Natural killer cell (primary cell): ENCODE data around the gene MDGA2. TPM values are rescaled to one million over a fixed set of nuclear protein-coding genes. Genes with fewer than 3 reads are reported as not detected.

Source experiments
- ATAC-seq, 3 donors: fragments of 150-1000 bp in 2 of 3; fragments of 200-7000 bp in 1 of 3; cut with Tn5 transposase; 1 replicate in 1 of 3; 2 replicates in 2 of 3; pipeline ENCODE4 v1.10.0; 2021; ENCODE audit warnings: mild to moderate bottlenecking in 2 of 3, moderate library complexity in 2 of 3
- DNase-seq, 2 donors: peaks; one replicate each; pipeline versions ENCODE4 v3.0.0 to v3.0.0-alpha.2; 2013 to 2021; ENCODE audit warnings: mixed read lengths in 1 of 2
- H3K27ac ChIP-seq: one replicate; pipeline ENCODE4 v1.5.1; 2013; ENCODE audit warnings: mild to moderate bottlenecking, low read length
- H3K27me3 ChIP-seq: one replicate; pipeline ENCODE4 v1.6.1; 2013; ENCODE audit warnings: low read length; ENCODE audit not compliant: control insufficient read depth, insufficient read depth
- H3K36me3 ChIP-seq: one replicate; pipeline ENCODE4 v1.6.1; 2013; ENCODE audit warnings: low read length; ENCODE audit not compliant: control insufficient read depth, insufficient read depth
- H3K4me1 ChIP-seq: one replicate; pipeline ENCODE4 v1.6.1; 2013; ENCODE audit warnings: low read length; ENCODE audit not compliant: control insufficient read depth, insufficient read depth
- H3K4me3 ChIP-seq: one replicate; pipeline ENCODE4 v1.5.1; 2013; ENCODE audit warnings: low read length
- H3K9me3 ChIP-seq: one replicate; pipeline ENCODE4 v1.6.1; 2013; ENCODE audit warnings: low read length; ENCODE audit not compliant: control insufficient read depth, insufficient read depth
- H3K27ac Mint-ChIP-seq, 2 donors: one replicate each; pipeline ENCODE4 v1.8.0; 2022; ENCODE audit warnings: mild to moderate bottlenecking in 2 of 2, mixed read lengths in 2 of 2, moderate library complexity in 1 of 2
- H3K27me3 Mint-ChIP-seq, 2 donors: one replicate each; pipeline ENCODE4 v1.8.0; 2022; ENCODE audit warnings: low read depth in 2 of 2, mixed read lengths in 2 of 2
- H3K36me3 Mint-ChIP-seq: one replicate; pipeline ENCODE4 v1.8.0; 2022; ENCODE audit warnings: mixed read lengths
- H3K4me1 Mint-ChIP-seq, 2 donors: one replicate each; pipeline ENCODE4 v1.8.0; 2022; ENCODE audit warnings: mixed read lengths in 2 of 2
- H3K4me3 Mint-ChIP-seq: one replicate; pipeline ENCODE4 v1.8.0; 2022; ENCODE audit warnings: mild to moderate bottlenecking, moderate library complexity, mixed read lengths
- H3K9me3 Mint-ChIP-seq, 2 donors: one replicate each; pipeline ENCODE4 v1.8.0; 2022; ENCODE audit warnings: mixed read lengths in 2 of 2
- CTCF ChIP-seq: fragments of 200-600 bp; IDR thresholded peaks from one replicate; pipeline ENCODE4 v1.8.0; 2022; ENCODE audit warnings: antibody characterized with exemption
- WGBS: methylation state at CpG from one replicate; pipeline ENCODE4 v1.1.7; 2013; ENCODE audit warnings: missing lambda C conversion rate; ENCODE audit not compliant: insufficient coverage; 5-methylcytosine and 5-hydroxymethylcytosine counted together
- intact Hi-C: fragments of 100-400 bp; cut with micrococcal nuclease; formaldehyde crosslinking; loops from one replicate; pipeline ENCODE4 v1.14.2; 2022
- total RNA-seq, 4 donors: library from RNA; stranded (reverse); fragments of 120-200 nt in 1 of 4; gene quantifications; one replicate each; pipeline versions ENCODE4 v1.2.3 to v1.2.4, GENCODE V29; 2013 to 2022

The MDGA2 gene
- total RNA-seq, 3 donors from 2014 or later (not counting 1 experiment from before 2014, with no cell fraction given): not detected

- WGBS: 83% methylated on average over 1 of the region's 3 CpGs
- intact Hi-C loops: no loop called here
- Histone ChIP-seq H3K4me1 (no peaks in the 10 kb centered on the region), H3K9me3 (no peaks in the 10 kb centered on the region), H3K4me3 (no peak overlapping the region), H3K27ac (no peak overlapping the region), H3K27me3 (no peaks in the 10 kb centered on the region), H3K36me3 (no peaks in the 10 kb centered on the region)
- H3K27ac Mint-ChIP-seq: no peak overlapping the region
- peaks cover 11% of the 10 kb centered on the region for H3K36me3 Mint-ChIP-seq
- TF ChIP-seq CTCF: no peak
- no peaks in the 10 kb centered on the region for H3K4me1 Mint-ChIP-seq
- no peaks in the 10 kb centered on the region for H3K27me3 Mint-ChIP-seq
- DNase-seq (no peak), ATAC-seq (no peak)
- no peak overlapping the region for H3K4me3 Mint-ChIP-seq
- H3K9me3 Mint-ChIP-seq: peaks cover 8 to 10% of the 10 kb centered on the region in 2 donors
Measured at GRCh38 chr14:47060050-47060449, 615.4 kb downstream of the MDGA2 start.

- peaks cover 6% of the 10 kb centered on the region for H3K36me3 Mint-ChIP-seq
- H3K4me3 ChIP-seq: no peak overlapping the region
- ATAC-seq: no peak
- H3K36me3 ChIP-seq: no peaks in the 10 kb centered on the region
- DNase-seq: no peak
- TF ChIP-seq CTCF: no peak
- H3K27me3 Mint-ChIP-seq: no peaks in the 10 kb centered on the region
- H3K4me1 ChIP-seq: no peaks in the 10 kb centered on the region
- peaks cover 11 to 21% of the 10 kb centered on the region in 2 donors for H3K9me3 Mint-ChIP-seq
- intact Hi-C loops: no loop called here
- H3K27ac ChIP-seq: no peak overlapping the region
- H3K27me3 ChIP-seq: no peaks in the 10 kb centered on the region
- H3K9me3 ChIP-seq: no peaks in the 10 kb centered on the region
- H3K4me1 Mint-ChIP-seq: no peaks in the 10 kb centered on the region
- no peak overlapping the region for H3K4me3 Mint-ChIP-seq
- no peak overlapping the region for H3K27ac Mint-ChIP-seq
Measured at GRCh38 chr14:47057364-47057763, 618.0 kb downstream of the MDGA2 start.

- no peak for ATAC-seq
- H3K4me3 Mint-ChIP-seq: no peak overlapping the region
- no peaks in the 10 kb centered on the region for H3K27me3 ChIP-seq
- H3K36me3 ChIP-seq: no peaks in the 10 kb centered on the region
- intact Hi-C loops: no loop called here
- H3K36me3 Mint-ChIP-seq: no peaks in the 10 kb centered on the region
- no peak overlapping the region for H3K27ac ChIP-seq
- H3K4me3 ChIP-seq: no peak overlapping the region
- H3K27ac Mint-ChIP-seq: no peak overlapping the region
- 100% methylated on average over 1 of the region's 1 CpG for WGBS
- no peaks in the 10 kb centered on the region for H3K4me1 ChIP-seq
- H3K27me3 Mint-ChIP-seq: no peaks in the 10 kb centered on the region
- H3K4me1 Mint-ChIP-seq: no peaks in the 10 kb centered on the region
- no peak for DNase-seq
- H3K9me3 ChIP-seq: no peaks in the 10 kb centered on the region
- no peak for TF ChIP-seq CTCF
- peaks cover 9 to 14% of the 10 kb centered on the region in 2 donors for H3K9me3 Mint-ChIP-seq
Measured at GRCh38 chr14:47044841-47045240, 630.6 kb downstream of the MDGA2 start.

- Histone ChIP-seq H3K4me1 (no peaks in the 10 kb centered on the region), H3K27me3 (no peaks in the 10 kb centered on the region), H3K4me3 (no peak overlapping the region), H3K27ac (no peak overlapping the region), H3K36me3 (no peaks in the 10 kb centered on the region), H3K9me3 (no peaks in the 10 kb centered on the region)
- H3K36me3 Mint-ChIP-seq: no peaks in the 10 kb centered on the region
- no peaks in the 10 kb centered on the region for H3K27me3 Mint-ChIP-seq
- no peaks in the 10 kb centered on the region for H3K4me1 Mint-ChIP-seq
- ATAC-seq (no peak), DNase-seq (no peak)
- H3K9me3 Mint-ChIP-seq: peaks cover 8 to 17% of the 10 kb centered on the region in 2 donors
- intact Hi-C loops: no loop called here
- 0% methylated on average over 1 of the region's 1 CpG for WGBS
- no peak overlapping the region for H3K27ac Mint-ChIP-seq
- no peak overlapping the region for H3K4me3 Mint-ChIP-seq
- no peak for TF ChIP-seq CTCF
Measured at GRCh38 chr14:47040550-47040949, 634.9 kb downstream of the MDGA2 start.
